IMR-90 (cell line): ENCODE data around the gene EPHX1. TPM values are rescaled to one million over a fixed set of nuclear protein-coding genes. Genes with fewer than 3 reads are reported as not detected.

Experiments used
- ATAC-seq: fragments of 200-7000 bp; cut with Tn5 transposase; 2 replicates; pipeline ENCODE4 v1.9.1; 2020; ENCODE audit warnings: low read depth, mild to moderate bottlenecking, moderate library complexity
- BruUV-seq: library from RNA; stranded (reverse); fragments of 400-500 nt; replicated peaks from 2 replicates; lab custom pipeline; 2021; lab: Mats Ljungman, UMichigan
- CTCF ChIA-PET: fragments of 300-600 bp; formaldehyde crosslinking; extraction: SDS; loops from one replicate; lab custom pipeline; 2021; ENCODE audit warnings: antibody characterized with exemption; lab: Yijun Ruan, JAX
- POLR2A ChIA-PET: fragments of 300-600 bp; sonication (Branson Sonifier 250); formaldehyde crosslinking; loops from one replicate; lab custom pipeline; 2022; ENCODE audit warnings: antibody characterized with exemption; ENCODE audit not compliant: unreplicated experiment; lab: Charles Lee
- DNase-seq: peaks from one replicate; pipeline ENCODE4 v3.0.0; 2013
- H2AFZ ChIP-seq: replicated peaks from 2 replicates; pipeline ENCODE3; 2013; ENCODE audit warnings: low read length, mild to moderate bottlenecking; ENCODE audit not compliant: poor library complexity
- H2AK5ac ChIP-seq: 2 replicates; pipeline ENCODE4 v1.6.1; 2013; ENCODE audit warnings: low read depth, low read length, inconsistent platforms
- H2AK9ac ChIP-seq: replicated peaks from 2 replicates; pipeline ENCODE3; 2013; ENCODE audit warnings: mild to moderate bottlenecking, low read depth, low read length, moderate library complexity; ENCODE audit not compliant: poor library complexity
- H2BK120ac ChIP-seq: 2 replicates; pipeline ENCODE4 v1.6.1; 2013; ENCODE audit warnings: low read depth, low read length, inconsistent platforms
- H2BK15ac ChIP-seq: 3 replicates; pipeline ENCODE4 v1.6.1; 2013; ENCODE audit warnings: low read depth, low read length, inconsistent platforms
- H2BK20ac ChIP-seq: 2 replicates; pipeline ENCODE4 v1.6.1; 2013; ENCODE audit warnings: low read depth, mild to moderate bottlenecking, inconsistent platforms, low read length, moderate library complexity
- H2BK5ac ChIP-seq: 2 replicates; pipeline ENCODE4 v1.6.1; 2013; ENCODE audit warnings: mild to moderate bottlenecking, low read depth, low read length, inconsistent platforms; ENCODE audit not compliant: poor library complexity, severe bottlenecking
- H3K14ac ChIP-seq: replicated peaks from 2 replicates; pipeline ENCODE4 v1.6.1; 2013; ENCODE audit warnings: low read depth, low read length, inconsistent platforms
- H3K18ac ChIP-seq: 2 replicates; pipeline ENCODE4 v1.6.1; 2013; ENCODE audit warnings: low read depth, low read length, control low read depth
- H3K23ac ChIP-seq: 2 replicates; pipeline ENCODE4 v1.6.1; 2013; ENCODE audit warnings: low read depth, low read length, inconsistent platforms
- H3K27ac ChIP-seq: 2 replicates; pipeline ENCODE4 v1.5.1; 2013; ENCODE audit warnings: mild to moderate bottlenecking, control low read depth, low read length; ENCODE audit not compliant: insufficient read depth
- H3K27me3 ChIP-seq: 2 replicates; pipeline ENCODE4 v1.6.1; 2013; ENCODE audit warnings: low read length; ENCODE audit not compliant: control insufficient read depth, insufficient read depth
- H3K36me3 ChIP-seq: 2 replicates; pipeline ENCODE4 v1.6.1; 2013; ENCODE audit warnings: low read length, mixed read lengths; ENCODE audit not compliant: control insufficient read depth, insufficient read depth
- H3K4ac ChIP-seq: 2 replicates; pipeline ENCODE4 v1.6.1; 2013; ENCODE audit warnings: low read depth, low read length, inconsistent platforms
- H3K4me1 ChIP-seq: 2 replicates; pipeline ENCODE4 v1.6.1; 2013; ENCODE audit warnings: low read length, mixed read lengths; ENCODE audit not compliant: control insufficient read depth, insufficient read depth
- H3K4me2 ChIP-seq: 2 replicates; pipeline ENCODE4 v1.6.1; 2013; ENCODE audit warnings: low read depth, mild to moderate bottlenecking, control low read depth, low read length, moderate library complexity
- H3K4me3 ChIP-seq: 2 replicates; pipeline ENCODE4 v1.5.1; 2013; ENCODE audit warnings: low read depth, mild to moderate bottlenecking, control low read depth, low read length, moderate library complexity; ENCODE audit not compliant: insufficient read depth
- H3K56ac ChIP-seq: 2 replicates; pipeline ENCODE4 v1.6.1; 2013; ENCODE audit warnings: low read length, inconsistent platforms; ENCODE audit not compliant: insufficient read depth; ENCODE audit errors: extremely low read depth
- H3K79me1 ChIP-seq, 2 experiments: 2 replicates each; pipeline ENCODE4 v1.6.1; 2013; ENCODE audit warnings: low read length in 2 of 2, inconsistent platforms in 1 of 2, low read depth in 1 of 2
- H3K9ac ChIP-seq: 2 replicates; pipeline ENCODE4 v1.6.1; 2013; ENCODE audit warnings: low read depth, low read length, control low read depth
- H3K9me1 ChIP-seq: 2 replicates; pipeline ENCODE4 v1.6.1; 2013; ENCODE audit warnings: low read length, inconsistent platforms; ENCODE audit not compliant: insufficient read depth
- H3K9me3 ChIP-seq: 2 replicates; pipeline ENCODE4 v1.6.1; 2013; ENCODE audit warnings: low read length; ENCODE audit not compliant: control insufficient read depth, insufficient read depth
- H4K20me1 ChIP-seq: 2 replicates; pipeline ENCODE4 v1.6.1; 2013; ENCODE audit warnings: low read length, inconsistent platforms; ENCODE audit not compliant: insufficient read depth
- H4K5ac ChIP-seq: 2 replicates; pipeline ENCODE4 v1.6.1; 2013; ENCODE audit warnings: mild to moderate bottlenecking, low read depth, low read length, control low read depth
- H4K8ac ChIP-seq, 2 experiments: 2 replicates each; pipeline ENCODE4 v1.6.1; 2013; ENCODE audit warnings: low read depth in 2 of 2, low read length in 2 of 2, control low read depth in 1 of 2, inconsistent platforms in 1 of 2
- H4K91ac ChIP-seq: 2 replicates; pipeline ENCODE4 v1.6.1; 2013; ENCODE audit warnings: low read depth, low read length, inconsistent platforms; ENCODE audit not compliant: insufficient read depth
- CEBPB ChIP-seq: IDR thresholded peaks from 2 replicates; pipeline ENCODE4 v1.6.1; 2012; ENCODE audit warnings: low read depth, low read length, improper control_type of control experiment
- CTCF ChIP-seq: conservative IDR thresholded peaks from 2 replicates; pipeline ENCODE4 v1.5.1; 2012; ENCODE audit warnings: mild to moderate bottlenecking, low read depth, low read length, improper control_type of control experiment
- MAZ ChIP-seq: IDR thresholded peaks from 2 replicates; pipeline ENCODE4 v1.6.1; 2012; ENCODE audit warnings: low read depth, mild to moderate bottlenecking, low read length, improper control_type of control experiment, moderate library complexity, borderline replicate concordance
- NFE2L2 ChIP-seq: fragments of 150-350 bp; IDR thresholded peaks from 2 replicates; pipeline ENCODE4 v1.6.1; 2016; ENCODE audit warnings: low read depth, mild to moderate bottlenecking, low read length
- RAD21 ChIP-seq: IDR thresholded peaks from 2 replicates; pipeline ENCODE4 v1.6.1; 2012; ENCODE audit warnings: low read length, improper control_type of control experiment
- RCOR1 ChIP-seq: IDR thresholded peaks from 2 replicates; pipeline ENCODE4 v1.6.1; 2012; ENCODE audit warnings: mild to moderate bottlenecking, low read length, improper control_type of control experiment; ENCODE audit not compliant: insufficient replicate concordance
- WGBS, 2 experiments: methylation state at CpG; one replicate each; pipeline versions ENCODE4 v1.1.5 to v1.1.7; 2013; ENCODE audit warnings: missing lambda C conversion rate in 2 of 2; ENCODE audit not compliant: insufficient read length in 1 of 2; ENCODE audit errors: extremely low coverage in 2 of 2; 5-methylcytosine and 5-hydroxymethylcytosine counted together
- dilution Hi-C: fragments of 300-500 bp; cut with HindIII; formaldehyde crosslinking; loops from one replicate; pipeline ENCODE4 v1.14.3; 2018; ENCODE audit warnings: low sequenced_read_pairs; ENCODE audit not compliant: unreplicated experiment
- in situ Hi-C: fragments of 300-500 bp; cut with MboI; formaldehyde crosslinking; loops from 3 replicates; pipeline ENCODE4 v1.14.3; 2019; ENCODE audit warnings: low sequenced_read_pairs, inconsistent platforms, mixed read lengths
- intact Hi-C: fragments of 100-400 bp; cut with micrococcal nuclease; formaldehyde crosslinking; loops from 2 replicates; pipeline ENCODE4 v1.10.0; 2022
- polyA plus RNA-seq, 3 experiments: library from polyadenylated mRNA; depleted of rRNA; stranded (reverse); fragments of >200 nt; gene quantifications; 2 replicates each; pipeline ENCODE4 v1.2.3, GENCODE V29; 2012; ENCODE audit warnings: low replicate concordance in 1 of 3
- total RNA-seq: library from RNA; depleted of rRNA; stranded (reverse); fragments of >200 nt; gene quantifications from 2 replicates; pipeline ENCODE4 v1.2.3, GENCODE V29; 2012

Gene EPHX1
- total and polyA plus RNA-seq, 2 of the 4 experiments (the other 2 are of a cell fraction), result 20.3 to 46.3 TPM

GRCh38 chr1:225881081-225881958 is 71.4 kb downstream of the EPHX1 start:
- Histone ChIP-seq H4K5ac (peak overlapping the region; percentile 26), H3K27ac (peak overlapping the region; percentile 71), H4K91ac (peak overlapping the region; percentile 71), H3K36me3 (peaks cover 7% of the 10 kb centered on the region; the same call in 1 of the 2 replicates), H3K18ac (peak overlapping the region; percentile 14; the same call in 1 of the 2 replicates), H3K9ac (peak overlapping the region; percentile 87), H3K4me1 (peaks cover 12% of the 10 kb centered on the region; the same call in 1 of the 2 replicates), H3K9me1 (peaks cover 11% of the 10 kb centered on the region), H3K4me2 (peak overlapping the region; percentile 94), H4K20me1 (peaks cover 35% of the 10 kb centered on the region), H2BK20ac (peak overlapping the region; percentile 32; the same call in 1 of the 2 replicates), H3K56ac (peak overlapping the region; percentile 76), H4K8ac (peak overlapping the region; percentile 88 to 91), H3K27me3 (no peaks in the 10 kb centered on the region), H3K14ac (peak overlapping the region; percentile 86), H2AK9ac (peak overlapping the region; percentile 98), H3K9me3 (no peaks in the 10 kb centered on the region), H2AK5ac (peak overlapping the region; percentile 97), H2BK15ac (peak overlapping the region; percentile 97; the same call in 2 of the 3 replicates), H2BK120ac (peak overlapping the region; percentile 80), H2AFZ (peak overlapping the region; percentile 99), H3K79me1 (peaks cover 21 to 62% of the 10 kb centered on the region in 2 experiments), H3K23ac (peak overlapping the region; percentile 94), H3K4ac (peak overlapping the region; percentile 90), H2BK5ac (peak overlapping the region; percentile 21), H3K4me3 (peak overlapping the region; percentile 94)
- BruUV-seq, result no TSS peak
- peak; percentile 60 for DNase-seq
- peak; percentile 38 for ATAC-seq
- intact Hi-C loops (loop anchor here (1.0 kb wide), 1 partner anchor 95 kb away; no protein-coding TSS in a partner anchor), dilution Hi-C loops (no loop called here), in situ Hi-C loops (no loop called here)
- POLR2A ChIA-PET, result no interaction called here
- CTCF ChIA-PET, result interaction anchor here (0.9 kb wide), 1 partner anchor 117 kb away, joined by 3 read pairs; no protein-coding TSS in a partner anchor
- WGBS, 2 experiments, result 4% methylated on average over 10 of the region's 25 CpGs; no CpG with 5 or more reads in 1 of the 2 experiments
- TF ChIP-seq NFE2L2 (no peak), CEBPB (no peak), RAD21 (no peak), CTCF (no peak), RCOR1 (no peak), MAZ (peak; percentile 36; the same call in 1 of the 2 replicates)
